Esophagus squamous epithelium (tissue), 5 donors: Measurements from ENCODE around the gene DEDD. TPM values are rescaled to one million over a fixed set of nuclear protein-coding genes. Genes with fewer than 3 reads are reported as not detected.

Experiments
- DNase-seq: peaks from one replicate; lab custom pipeline; 2025; lab: John Stamatoyannopoulos, UW
- H3K27ac ChIP-seq, 4 donors: fragments of 200-600 bp; sonication (generic); one replicate each; pipeline ENCODE4 v1.5.1; 2016 to 2019; ENCODE audit warnings: mild to moderate bottlenecking in 1 of 4
- H3K27me3 ChIP-seq, 4 donors: fragments of 200-600 bp; sonication (generic); 1 replicate in 3 of 4; 2 replicates in 1 of 4; pipeline versions ENCODE4 v1.5.1 to v1.6.0; 2017 to 2021; ENCODE audit warnings: antibody characterized with exemption in 1 of 4
- H3K36me3 ChIP-seq, 3 donors: fragments of 200-600 bp; sonication (generic); one replicate each; pipeline ENCODE4 v1.5.1; 2016 to 2019
- H3K4me1 ChIP-seq, 3 donors: fragments of 200-600 bp; sonication (generic); one replicate each; pipeline ENCODE4 v1.5.1; 2017 to 2019
- H3K4me3 ChIP-seq, 4 donors: fragments of 200-600 bp; sonication (generic); 1 replicate in 3 of 4; 2 replicates in 1 of 4; pipeline ENCODE4 v1.5.1; 2016 to 2019; ENCODE audit warnings: mild to moderate bottlenecking in 2 of 4, moderate library complexity in 1 of 4
- H3K9me3 ChIP-seq, 3 donors: fragments of 200-600 bp; sonication (generic); one replicate each; pipeline ENCODE4 v1.5.1; 2016 to 2019
- CTCF ChIP-seq, 6 experiments: fragments of 450-650 bp in 4 of 6; fragments of 200-600 bp in 2 of 6; sonication (generic) in 2 of 6; IDR thresholded peaks; one replicate each; pipeline ENCODE4 v1.5.1; 2016 to 2019; ENCODE audit warnings: antibody characterized with exemption in 6 of 6, mild to moderate bottlenecking in 4 of 6, moderate library complexity in 4 of 6
- POLR2A ChIP-seq, 4 donors: fragments of 450-650 bp; IDR thresholded peaks; one replicate each; pipeline ENCODE4 v1.6.1; 2017; ENCODE audit warnings: antibody characterized with exemption in 4 of 4, mild to moderate bottlenecking in 4 of 4, moderate library complexity in 3 of 4
- WGBS, 2 donors: methylation state at CpG; one replicate each; pipeline ENCODE4 v1.1.5; 2018; 5-methylcytosine and 5-hydroxymethylcytosine counted together
- intact Hi-C: fragments of 100-400 bp; cut with DNase I; formaldehyde crosslinking; loops from one replicate; pipeline ENCODE4 v1.15.0; 2022
- total RNA-seq, 4 donors: library from RNA; depleted of rRNA; stranded (reverse); fragments of >200 nt; gene quantifications; one replicate each; pipeline ENCODE4 v1.1.0, GENCODE V29; 2016
- donor health status: DM: yes; HTN: yes; CAD: no.

The DEDD gene
- total RNA-seq, 4 donors from 2014 or later = 16.6 to 32.8 (median 27.2) TPM

- Histone ChIP-seq H3K4me1 (peaks cover 32 to 60% (median 38%) of the 10 kb centered on the region in 3 donors), H3K4me3 (peak overlapping the region; percentile 46 to 79 (median 67)), H3K27ac (peak overlapping the region; percentile 88 to 94 (median 93)), H3K36me3 (peaks cover 0 to 61% (median 4%) of the 10 kb centered on the region in 3 donors), H3K27me3 (no peaks in the 10 kb centered on the region), H3K9me3 (no peaks in the 10 kb centered on the region)
- WGBS, 2 donors = 53 to 60% methylated on average over 11 to 12 of the region's 14 CpGs
- intact Hi-C loops = no loop called here
- no peak for TF ChIP-seq CTCF (IDR thresholded peaks at IDR 0.05)
- TF ChIP-seq POLR2A (IDR thresholded peaks at IDR 0.05) = no peak
- DNase-seq = no peak
Measured at GRCh38 chr1:161164901-161165610, 32.6 kb upstream of the DEDD start.

- Histone ChIP-seq H3K4me3 (no peak overlapping the region), H3K4me1 (peaks cover 32 to 68% (median 43%) of the 10 kb centered on the region in 3 donors), H3K36me3 (peaks cover 0 to 49% (median 0%) of the 10 kb centered on the region in 3 donors), H3K27me3 (no peaks in the 10 kb centered on the region), H3K9me3 (no peaks in the 10 kb centered on the region), H3K27ac (no peak overlapping the region)
- TF ChIP-seq CTCF (IDR thresholded peaks at IDR 0.05) (no peak), POLR2A (IDR thresholded peaks at IDR 0.05) (no peak)
- DNase-seq = no peak
- 86 to 93% methylated on average over 5 of the region's 5 CpGs for WGBS, 2 donors
- intact Hi-C loops = no loop called here
Measured at GRCh38 chr1:161163793-161164192, 31.3 kb upstream of the DEDD start.

GRCh38 chr1:161162806-161163205, 30.3 kb upstream of the DEDD start:
- DNase-seq = no peak
- TF ChIP-seq CTCF (IDR thresholded peaks at IDR 0.05) (no peak), POLR2A (IDR thresholded peaks at IDR 0.05) (no peak)
- H3K27ac ChIP-seq = no peak overlapping the region
- 89 to 97% methylated on average over 9 to 10 of the region's 10 CpGs for WGBS, 2 donors
- H3K4me3 ChIP-seq = no peak overlapping the region
- intact Hi-C loops = no loop called here
- H3K4me1 ChIP-seq = peaks cover 29 to 70% (median 43%) of the 10 kb centered on the region in 3 donors
- H3K36me3 ChIP-seq = peaks cover 0 to 55% (median 6%) of the 10 kb centered on the region in 3 donors
- H3K9me3 ChIP-seq = no peaks in the 10 kb centered on the region
- H3K27me3 ChIP-seq = no peaks in the 10 kb centered on the region

- no peaks in the 10 kb centered on the region for H3K9me3 ChIP-seq
- H3K27me3 ChIP-seq = no peaks in the 10 kb centered on the region
- WGBS, 2 donors = 71 to 74% methylated on average over 4 to 7 of the region's 7 CpGs
- peaks cover 21 to 62% (median 36%) of the 10 kb centered on the region in 3 donors for H3K4me1 ChIP-seq
- H3K36me3 ChIP-seq = peaks cover 0 to 62% (median 8%) of the 10 kb centered on the region in 3 donors
- no peak overlapping the region for H3K27ac ChIP-seq
- TF ChIP-seq POLR2A (IDR thresholded peaks at IDR 0.05) = no peak
- TF ChIP-seq CTCF (IDR thresholded peaks at IDR 0.05) = no peak
- H3K4me3 ChIP-seq = no peak overlapping the region
- intact Hi-C loops = no loop called here
- DNase-seq = no peak
Measured at GRCh38 chr1:161162052-161162451, 29.6 kb upstream of the DEDD start.

GRCh38 chr1:161161652-161162051, 29.2 kb upstream of the DEDD start:
- Histone ChIP-seq H3K4me1 (peaks cover 20 to 58% (median 33%) of the 10 kb centered on the region in 3 donors), H3K4me3 (no peak overlapping the region), H3K27ac (no peak overlapping the region), H3K36me3 (peaks cover 0 to 66% (median 8%) of the 10 kb centered on the region in 3 donors), H3K27me3 (no peaks in the 10 kb centered on the region), H3K9me3 (no peaks in the 10 kb centered on the region)
- intact Hi-C loops = no loop called here
- whole genome bisulfite sequencing, 2 donors = 88 to 91% methylated on average over 4 to 5 of the region's 5 CpGs
- DNase-seq = no peak
- no peak for TF ChIP-seq CTCF (IDR thresholded peaks at IDR 0.05)
- no peak for TF ChIP-seq POLR2A (IDR thresholded peaks at IDR 0.05)
